CMK (cell line): Measurements from ENCODE around the gene ANKRD29.
"Not testable (repeated sequence)": the region's sequence is repeated elsewhere in the genome, so short reads cannot be mapped to it uniquely, and the experiment has no call there.

ENCODE experiments used
- DNase-seq: peaks from one replicate; pipeline ENCODE4 v3.0.0-alpha.2; 2010; ENCODE audit warnings: low read depth

Gene ANKRD29

GRCh38 chr18:23645568-23646175, 17.0 kb downstream of the ANKRD29 start:
- no peak for DNase-seq

- no peak for DNase-seq
Measured at GRCh38 chr18:23643815-23644490, 18.8 kb downstream of the ANKRD29 start.

- no peak for DNase-seq
Measured at GRCh38 chr18:23641937-23642666, 20.6 kb downstream of the ANKRD29 start.

- no peak for DNase-seq
Measured at GRCh38 chr18:23641143-23641720, 21.5 kb downstream of the ANKRD29 start.

- no peak for DNase-seq
Measured at GRCh38 chr18:23640052-23640451, 22.7 kb downstream of the ANKRD29 start.

GRCh38 chr18:23636433-23636832, 26.3 kb downstream of the ANKRD29 start:
- not testable (repeated sequence) for DNase-seq

GRCh38 chr18:23636071-23636399, 26.7 kb downstream of the ANKRD29 start:
- DNase-seq = no peak

- DNase-seq = no peak
Measured at GRCh38 chr18:23635283-23636070, 27.2 kb downstream of the ANKRD29 start.

GRCh38 chr18:23634692-23635091, 28.0 kb downstream of the ANKRD29 start:
- no peak for DNase-seq

GRCh38 chr18:23632615-23633014, 30.1 kb downstream of the ANKRD29 start:
- no peak for DNase-seq

GRCh38 chr18:23631746-23632145, 31.0 kb downstream of the ANKRD29 start:
- no peak for DNase-seq

- DNase-seq = no peak
Measured at GRCh38 chr18:23631312-23631711, 31.4 kb downstream of the ANKRD29 start.

- no peak for DNase-seq
Measured at GRCh38 chr18:23629444-23629946, 33.2 kb downstream of the ANKRD29 start.

GRCh38 chr18:23627970-23628369, 34.7 kb downstream of the ANKRD29 start:
- DNase-seq = no peak

- DNase-seq = no peak
Measured at GRCh38 chr18:23627321-23627720, 35.4 kb downstream of the ANKRD29 start.

GRCh38 chr18:23626451-23627279, 36.0 kb downstream of the ANKRD29 start:
- DNase-seq = no peak

- DNase-seq = no peak
Measured at GRCh38 chr18:23623040-23623439, 39.7 kb downstream of the ANKRD29 start.

GRCh38 chr18:23619388-23619881, 43.3 kb downstream of the ANKRD29 start:
- no peak for DNase-seq

- no peak for DNase-seq
Measured at GRCh38 chr18:23618862-23619387, 43.8 kb downstream of the ANKRD29 start.

- no peak for DNase-seq
Measured at GRCh38 chr18:23617412-23618014, 45.2 kb downstream of the ANKRD29 start.
